ENCODE data around the gene ASCC2.

- no peak for TF ChIP-seq TAF1 (IDR thresholded peaks at IDR 0.05; ENCODE audit: low read depth)
- TF ChIP-seq RAD21 (IDR thresholded peaks at IDR 0.05; ENCODE audit: low read depth): no peak
- no peak for TF ChIP-seq REST (IDR thresholded peaks at IDR 0.05; ENCODE audit: low read depth)
- no peak for TF ChIP-seq USF1 (IDR thresholded peaks at IDR 0.05)
- no peak for TF ChIP-seq EP300 (IDR thresholded peaks at IDR 0.05; ENCODE audit: borderline replicate concordance)
- no peak for TF ChIP-seq NFIC (IDR thresholded peaks at IDR 0.05)
- no peak for TF ChIP-seq YY1 (IDR thresholded peaks at IDR 0.05; ENCODE audit: low read depth)
- TF ChIP-seq FOXM1 (IDR thresholded peaks at IDR 0.05; ENCODE audit: borderline replicate concordance, low read depth): no peak
- TF ChIP-seq MAX (IDR thresholded peaks at IDR 0.05): no peak
- no peak for TF ChIP-seq ZBTB7A (IDR thresholded peaks at IDR 0.05; ENCODE audit: low read depth)
These were observed 64.8 kb downstream of the ASCC2 start for GRCh38 chr22:29773233-29773632.
